ENCODE data around the gene HINFP. TPM values are rescaled to one million over a fixed set of nuclear protein-coding genes. Genes with fewer than 3 reads are reported as not detected.

HINFP gene
- total RNA-seq, 1 experiment from 2014 or later = 38.1 TPM

DNA sequence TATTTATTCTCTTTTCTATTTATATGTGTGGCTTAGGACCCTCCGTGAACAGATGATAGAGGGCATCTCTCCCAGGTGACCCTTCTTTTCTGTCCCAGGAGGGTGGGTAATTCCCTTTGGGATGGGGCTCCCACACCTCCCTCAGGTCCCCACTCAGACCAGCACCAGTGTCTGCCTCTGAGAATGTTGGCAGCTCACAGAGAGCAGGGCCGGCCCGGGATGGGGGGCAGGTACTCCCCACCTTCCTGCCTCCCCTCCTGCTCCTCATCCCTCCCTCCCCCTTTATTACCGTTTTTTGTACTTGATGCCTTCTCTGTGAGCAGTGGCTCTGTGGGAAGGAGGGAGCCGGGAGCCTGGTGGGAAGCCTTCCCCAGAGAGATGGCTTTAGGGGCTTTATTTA, 4.8 kb upstream of the HINFP start:
- RAD21 ChIA-PET (ENCODE audit: low non-redundant PET in 1 of 2, low total read pairs in 2 of 2, uncharacterized antibody in 2 of 2, unreplicated experiment in 2 of 2) = no interaction called here
- ATAC-seq = no peak
- no peak overlapping the region for H2AFZ ChIP-seq (ENCODE audit: low read depth, low read length, poor library complexity, severe bottlenecking)
- no peak overlapping the region for H3K27ac ChIP-seq (ENCODE audit: low read depth, low read length)
- DNase-seq (ENCODE audit: low read depth, low spot score) = no peak
- no peaks in the 10 kb centered on the region for H3K9me3 ChIP-seq (ENCODE audit: control insufficient read depth in 1 of 2, insufficient read depth in 1 of 2, low read depth in 1 of 2, low read length in 2 of 2)
- H3K9me2 ChIP-seq (ENCODE audit: insufficient read depth) = no peaks in the 10 kb centered on the region
- no peaks in the 10 kb centered on the region for H3K27me3 ChIP-seq (ENCODE audit: insufficient read depth, low read length)
- TF ChIP-seq ELF1 (IDR thresholded peaks at IDR 0.05; ENCODE audit: borderline replicate concordance, low read depth) = no peak
- no peak for TF ChIP-seq POLR2A (IDR thresholded peaks at IDR 0.05; ENCODE audit: borderline replicate concordance, extremely low read depth, insufficient read depth, insufficient read length)
- no peak for TF ChIP-seq SIN3A (IDR thresholded peaks at IDR 0.05; ENCODE audit: low read depth)
- TF ChIP-seq, protein P1, sequence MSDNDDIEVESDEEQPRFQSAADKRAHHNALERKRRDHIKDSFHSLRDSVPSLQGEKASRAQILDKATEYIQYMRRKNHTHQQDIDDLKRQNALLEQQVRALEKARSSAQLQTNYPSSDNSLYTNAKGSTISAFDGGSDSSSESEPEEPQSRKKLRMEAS (IDR thresholded peaks at IDR 0.05) = no peak
- no peak for TF ChIP-seq EZH2phosphoT487 (IDR thresholded peaks at IDR 0.05; ENCODE audit: borderline replicate concordance)
- no peak for TF ChIP-seq EZH2 (IDR thresholded peaks at IDR 0.05)
- no peaks in the 10 kb centered on the region for H4K20me1 ChIP-seq (ENCODE audit: insufficient read depth)
- H3K36me3 ChIP-seq (ENCODE audit: control insufficient read depth in 1 of 2, insufficient read depth in 2 of 2, low read length in 2 of 2) = peaks cover 11 to 19% of the 10 kb centered on the region in 2 experiments; a peak in 2 of 4 replicates
- POLR2A ChIA-PET = no interaction called here
- peaks cover under 1% of the 10 kb centered on the region; the same call in 1 of the 2 replicates for H3K79me2 ChIP-seq (ENCODE audit: insufficient read depth, low read length)
- CTCF ChIA-PET = no interaction called here
- BruUV-seq (replicated peaks) = no TSS peak
- intact Hi-C loops (cut with micrococcal nuclease) = no loop called here
- H3K4me3 ChIP-seq (replicated peaks in 1 of 2; ENCODE audit: low read depth in 1 of 2, low read length in 2 of 2) = no peak overlapping the region
- peaks cover 4 to 17% of the 10 kb centered on the region in 2 experiments; a peak in 3 of 4 replicates for H3K4me1 ChIP-seq (ENCODE audit: control insufficient read depth in 1 of 2, insufficient read depth in 2 of 2, low read length in 2 of 2)
- no peak overlapping the region for H3K9ac ChIP-seq (ENCODE audit: low read length)
- no peak overlapping the region for H3K4me2 ChIP-seq (ENCODE audit: low read length)

DNA sequence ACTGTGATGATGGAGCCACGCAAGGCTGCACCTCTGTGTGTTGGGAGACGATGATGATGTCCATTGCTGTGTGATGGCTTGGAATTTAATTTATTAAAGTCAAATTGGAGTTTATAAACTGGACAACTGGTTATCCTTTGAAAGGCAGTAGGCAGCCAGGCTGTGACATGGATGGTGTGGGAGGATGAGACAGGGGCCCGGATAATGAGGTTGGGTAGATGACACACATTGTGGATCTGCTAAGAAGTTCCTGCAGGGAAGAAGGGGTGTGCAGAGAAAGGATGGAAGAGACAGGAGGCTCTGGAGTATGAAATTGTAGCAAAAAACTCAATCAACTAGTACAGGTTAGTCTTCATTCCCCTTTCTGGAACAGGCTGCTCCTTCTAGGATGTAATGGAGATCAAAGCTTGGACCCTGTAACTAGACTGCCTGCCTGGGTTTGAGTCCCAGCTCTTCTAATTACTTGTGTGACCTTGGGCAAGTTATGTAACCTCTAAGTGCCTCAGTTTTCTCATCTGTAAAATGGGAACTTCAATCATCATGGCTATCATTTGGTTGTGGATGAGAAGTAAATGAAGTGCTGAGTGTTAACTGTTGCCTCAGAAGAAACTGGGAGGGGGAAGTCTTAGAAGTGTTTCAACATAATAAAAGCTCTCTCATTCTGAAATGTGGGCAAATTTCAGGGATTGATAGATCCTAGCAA, 4.2 kb upstream of the HINFP start:
- H3K79me2 ChIP-seq (ENCODE audit: insufficient read depth, low read length) = peaks cover 6% of the 10 kb centered on the region
- no TSS peak for BruUV-seq (replicated peaks)
- CTCF ChIA-PET = no interaction called here
- no peak overlapping the region for H3K4me2 ChIP-seq (ENCODE audit: low read length)
- no peak for ATAC-seq
- RAD21 ChIA-PET (ENCODE audit: low non-redundant PET in 1 of 2, low total read pairs in 2 of 2, uncharacterized antibody in 2 of 2, unreplicated experiment in 2 of 2) = no interaction called here
- no peak overlapping the region for H3K4me3 ChIP-seq (replicated peaks in 1 of 2; ENCODE audit: low read depth in 1 of 2, low read length in 2 of 2)
- no peak overlapping the region for H2AFZ ChIP-seq (ENCODE audit: low read depth, low read length, poor library complexity, severe bottlenecking)
- H3K27me3 ChIP-seq (ENCODE audit: insufficient read depth, low read length) = no peaks in the 10 kb centered on the region
- no peak overlapping the region for H3K9ac ChIP-seq (ENCODE audit: low read length)
- peaks cover 11 to 14% of the 10 kb centered on the region in 2 experiments; a peak in 2 of 4 replicates for H3K36me3 ChIP-seq (ENCODE audit: control insufficient read depth in 1 of 2, insufficient read depth in 2 of 2, low read length in 2 of 2)
- intact Hi-C loops (cut with micrococcal nuclease) = no loop called here
- peaks cover 4 to 19% of the 10 kb centered on the region in 2 experiments; a peak in 3 of 4 replicates for H3K4me1 ChIP-seq (ENCODE audit: control insufficient read depth in 1 of 2, insufficient read depth in 2 of 2, low read length in 2 of 2)
- POLR2A ChIA-PET = no interaction called here
- H3K9me2 ChIP-seq (ENCODE audit: insufficient read depth) = no peaks in the 10 kb centered on the region
- H3K9me3 ChIP-seq (ENCODE audit: control insufficient read depth in 1 of 2, insufficient read depth in 1 of 2, low read depth in 1 of 2, low read length in 2 of 2) = no peaks in the 10 kb centered on the region
- H4K20me1 ChIP-seq (ENCODE audit: insufficient read depth) = no peaks in the 10 kb centered on the region
- no peak overlapping the region for H3K27ac ChIP-seq (ENCODE audit: low read depth, low read length)
- DNase-seq (ENCODE audit: low read depth, low spot score) = no peak
- TF ChIP-seq RAD21 (IDR thresholded peaks at IDR 0.05; ENCODE audit: low read depth) (no peak), ZNF274 (IDR thresholded peaks at IDR 0.05; ENCODE audit: low read depth, low read length) (no peak), CBX3 (IDR thresholded peaks at IDR 0.05; ENCODE audit: low read depth) (no peak), POLR2A (IDR thresholded peaks at IDR 0.05; ENCODE audit: borderline replicate concordance, extremely low read depth, insufficient read depth, insufficient read length) (no peak), EGR1 (IDR thresholded peaks at IDR 0.05; ENCODE audit: low read depth) (no peak), POLR2AphosphoS5 (IDR thresholded peaks at IDR 0.05; ENCODE audit: low read depth, low read length) (no peak), CEBPB (IDR thresholded peaks at IDR 0.05; ENCODE audit: low read depth) (no peak), ZFX (IDR thresholded peaks at IDR 0.05) (no peak), SP1 (IDR thresholded peaks at IDR 0.05; ENCODE audit: low read depth) (no peak), EZH2 (IDR thresholded peaks at IDR 0.05) (no peak), YY1 (IDR thresholded peaks at IDR 0.05; ENCODE audit: extremely low read depth, insufficient replicate concordance, low read depth, low read length) (no peak)
- TF ChIP-seq, protein P2, sequence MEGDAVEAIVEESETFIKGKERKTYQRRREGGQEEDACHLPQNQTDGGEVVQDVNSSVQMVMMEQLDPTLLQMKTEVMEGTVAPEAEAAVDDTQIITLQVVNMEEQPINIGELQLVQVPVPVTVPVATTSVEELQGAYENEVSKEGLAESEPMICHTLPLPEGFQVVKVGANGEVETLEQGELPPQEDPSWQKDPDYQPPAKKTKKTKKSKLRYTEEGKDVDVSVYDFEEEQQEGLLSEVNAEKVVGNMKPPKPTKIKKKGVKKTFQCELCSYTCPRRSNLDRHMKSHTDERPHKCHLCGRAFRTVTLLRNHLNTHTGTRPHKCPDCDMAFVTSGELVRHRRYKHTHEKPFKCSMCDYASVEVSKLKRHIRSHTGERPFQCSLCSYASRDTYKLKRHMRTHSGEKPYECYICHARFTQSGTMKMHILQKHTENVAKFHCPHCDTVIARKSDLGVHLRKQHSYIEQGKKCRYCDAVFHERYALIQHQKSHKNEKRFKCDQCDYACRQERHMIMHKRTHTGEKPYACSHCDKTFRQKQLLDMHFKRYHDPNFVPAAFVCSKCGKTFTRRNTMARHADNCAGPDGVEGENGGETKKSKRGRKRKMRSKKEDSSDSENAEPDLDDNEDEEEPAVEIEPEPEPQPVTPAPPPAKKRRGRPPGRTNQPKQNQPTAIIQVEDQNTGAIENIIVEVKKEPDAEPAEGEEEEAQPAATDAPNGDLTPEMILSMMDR (IDR thresholded peaks at IDR 0.05 in 2 of 3, conservative IDR thresholded peaks at IDR 0.05 in 1 of 3; ENCODE audit: borderline replicate concordance in 1 of 3, insufficient read depth in 1 of 3, low read depth in 2 of 3, low read length in 2 of 3) = no peak
- TF ChIP-seq, protein P3, sequence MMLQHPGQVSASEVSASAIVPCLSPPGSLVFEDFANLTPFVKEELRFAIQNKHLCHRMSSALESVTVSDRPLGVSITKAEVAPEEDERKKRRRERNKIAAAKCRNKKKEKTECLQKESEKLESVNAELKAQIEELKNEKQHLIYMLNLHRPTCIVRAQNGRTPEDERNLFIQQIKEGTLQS (IDR thresholded peaks at IDR 0.05) = no peak

Measured in HCT116 (cell line).